ELF-1 (cell line): ENCODE results near the gene ABL1.
"Not testable (repeated sequence)": the region's sequence is repeated elsewhere in the genome, so short reads cannot be mapped to it uniquely, and the experiment has no call there.

Source experiments
- DNase-seq: peaks from one replicate; pipeline ENCODE4 v3.0.0-alpha.2; 2016; ENCODE audit warnings: low read depth, low spot score

Gene ABL1

DNA sequence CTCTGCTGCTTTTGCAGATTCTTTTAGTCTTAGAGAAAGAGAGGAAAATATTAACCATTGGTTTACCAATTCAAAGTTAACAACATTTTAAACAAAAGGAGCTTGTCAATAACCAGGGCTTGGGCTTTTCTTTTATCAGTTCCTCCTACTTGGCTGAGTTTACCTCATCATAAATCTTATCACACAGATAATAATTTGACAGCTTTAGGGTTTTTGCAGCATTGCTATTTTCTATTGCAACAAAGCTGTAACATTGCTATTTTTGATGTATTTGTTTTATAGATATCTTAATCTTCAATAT, 9.8 kb upstream of the ABL1 start:
- DNase-seq, result no peak

GRCh38 chr9:130825809-130826208, 9.2 kb upstream of the ABL1 start:
- DNase-seq, result no peak

DNA sequence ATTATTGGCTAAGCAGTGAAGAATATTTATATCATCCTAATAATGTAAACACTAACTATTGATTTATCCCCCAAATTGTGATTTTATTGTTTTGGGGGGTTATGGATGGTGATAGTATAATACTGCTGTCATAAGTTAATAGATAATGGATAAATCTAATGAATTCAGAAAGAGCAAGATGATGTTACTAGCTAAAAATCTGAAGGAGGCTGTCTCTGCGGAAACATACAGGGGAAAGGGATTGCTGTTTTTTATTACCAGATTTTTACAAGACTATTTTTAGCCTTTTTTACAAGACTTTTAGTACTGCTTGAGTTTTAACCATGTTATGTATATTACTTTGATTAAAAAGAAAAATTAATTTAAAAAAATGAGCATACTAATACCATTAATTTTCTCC, 5.3 kb upstream of the ABL1 start:
- no peak for DNase-seq

DNA sequence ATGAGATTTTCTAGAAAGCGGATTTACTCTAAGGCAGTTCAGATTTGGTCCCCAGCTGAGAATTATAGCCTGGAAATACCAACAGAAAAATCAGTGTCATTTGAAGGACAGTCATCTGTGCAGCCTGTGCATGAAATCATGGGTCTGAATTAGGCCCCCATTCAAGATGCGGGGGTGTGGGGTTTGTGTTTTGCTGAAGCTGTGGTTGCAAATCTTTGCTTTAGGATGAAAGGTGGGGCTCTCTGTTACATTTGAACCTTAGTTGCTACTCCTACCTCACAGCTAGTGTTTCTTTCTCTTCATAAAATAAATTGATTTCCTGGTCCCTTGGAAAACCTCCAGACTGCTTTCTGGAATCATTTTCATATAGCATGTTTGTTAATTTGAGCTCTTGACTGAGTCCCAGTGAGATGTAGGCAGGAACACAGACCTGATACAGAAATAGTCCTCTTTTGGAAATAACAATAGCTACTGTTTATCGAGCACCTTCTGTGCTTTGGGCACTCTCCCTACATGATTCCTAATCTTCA, 4.8 kb upstream of the ABL1 start:
- no peak for DNase-seq

DNA sequence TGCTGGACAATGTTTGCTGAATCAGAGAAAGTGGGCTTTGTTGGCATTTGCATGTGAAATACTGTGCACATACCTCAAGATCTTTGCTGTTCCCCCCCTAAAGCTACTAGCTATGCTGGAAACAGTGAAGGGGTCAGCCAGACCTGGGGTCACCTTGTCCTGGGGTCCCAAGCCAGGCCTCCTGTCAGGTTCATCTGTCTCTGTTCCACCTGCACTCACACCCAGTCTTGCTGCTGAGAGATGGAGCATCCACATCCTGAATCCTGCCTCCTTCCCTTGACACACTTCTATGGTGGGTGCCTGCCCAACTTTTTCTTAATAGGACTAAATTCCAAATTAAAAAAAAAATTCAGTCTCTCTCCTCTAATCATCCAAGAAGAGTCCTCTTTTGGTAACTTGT, 4.0 kb upstream of the ABL1 start:
- DNase-seq, result no peak

DNA sequence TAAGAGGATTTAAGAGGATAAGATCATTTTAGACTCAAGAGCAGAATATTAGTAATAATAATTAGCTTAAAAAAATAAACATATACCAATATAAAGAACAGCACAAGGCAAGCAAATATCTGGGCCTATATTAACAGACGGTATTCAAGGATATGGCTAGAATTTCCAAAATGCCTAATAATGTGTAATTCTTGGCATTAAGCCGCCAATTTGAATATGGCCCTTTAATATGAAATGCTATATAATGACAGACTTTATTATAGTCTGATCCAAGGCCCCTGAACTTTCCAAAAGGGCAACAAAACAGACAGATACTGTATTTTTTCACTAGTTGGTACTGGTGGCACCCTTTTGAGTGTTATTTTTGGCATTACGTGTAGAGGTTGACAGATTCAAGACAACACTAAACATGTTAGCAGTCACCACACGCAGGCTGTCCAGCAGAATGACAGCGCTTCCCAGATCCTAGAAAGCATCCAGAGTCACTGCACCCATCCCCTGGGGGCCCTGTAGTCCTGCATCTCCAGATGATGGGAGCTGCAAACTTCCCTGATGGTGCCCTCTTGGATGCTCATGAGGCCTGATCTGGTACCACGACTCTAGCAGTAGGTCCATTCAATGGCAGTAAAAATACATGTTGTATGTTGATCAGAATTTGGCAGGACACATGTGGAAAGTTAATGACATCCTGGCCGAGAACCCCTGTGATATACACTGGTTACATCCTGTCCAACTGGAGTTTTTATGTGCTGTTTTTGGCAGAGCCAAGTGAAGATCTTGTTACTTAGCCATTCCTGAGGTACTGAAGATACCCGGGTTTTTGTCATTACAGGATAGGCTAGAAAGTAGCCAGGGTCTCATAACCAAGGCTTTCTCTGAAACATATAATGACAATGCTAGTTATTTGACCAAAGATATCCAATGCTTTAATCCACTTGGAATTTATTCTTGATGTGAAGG, 1.7 kb upstream of the ABL1 start:
- DNase-seq, result no peak

DNA sequence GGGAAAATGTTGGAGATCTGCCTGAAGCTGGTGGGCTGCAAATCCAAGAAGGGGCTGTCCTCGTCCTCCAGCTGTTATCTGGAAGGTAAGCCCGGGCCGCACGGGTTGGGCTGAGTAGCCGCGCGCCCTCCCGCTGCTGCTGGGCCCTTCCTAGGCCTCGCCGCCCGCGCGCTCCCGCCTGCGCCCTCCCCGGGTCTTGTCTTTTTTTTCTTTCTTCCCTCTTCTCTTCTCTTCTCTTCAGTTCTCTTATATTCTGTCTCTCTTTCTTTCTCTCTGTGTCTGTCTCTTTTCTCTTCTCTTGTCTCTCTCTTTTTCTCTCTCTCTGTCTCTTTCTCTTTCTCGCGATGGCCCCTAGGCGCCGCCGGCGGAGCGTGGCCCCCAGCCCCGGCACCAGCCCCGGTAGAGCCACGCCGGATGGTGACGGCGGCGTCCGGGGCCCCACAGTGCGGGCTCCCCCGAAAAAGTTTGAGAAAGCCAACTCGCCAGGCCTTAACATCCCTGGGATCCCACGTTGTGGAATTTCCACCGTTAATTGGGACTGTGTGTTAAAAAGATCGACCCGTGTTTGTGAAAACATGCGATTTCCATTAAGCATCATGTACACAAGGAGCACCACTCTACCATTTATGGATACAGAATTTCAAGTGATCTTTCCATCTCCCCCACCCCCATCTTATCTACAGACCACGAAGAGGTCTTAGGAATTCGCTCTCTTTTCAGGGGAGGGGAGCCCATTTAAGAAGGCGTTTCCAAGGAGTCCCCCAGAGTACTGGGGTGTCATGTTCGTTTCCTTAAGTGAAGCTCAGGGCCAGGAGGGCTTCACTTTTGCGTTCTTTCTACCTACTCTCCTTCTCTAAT, 616 bp downstream of the ABL1 start:
- DNase-seq, result peak; percentile 79

- DNase-seq, result peak; percentile 52
Measured at GRCh38 chr9:130837002-130837511, 2.0 kb downstream of the ABL1 start.

DNA sequence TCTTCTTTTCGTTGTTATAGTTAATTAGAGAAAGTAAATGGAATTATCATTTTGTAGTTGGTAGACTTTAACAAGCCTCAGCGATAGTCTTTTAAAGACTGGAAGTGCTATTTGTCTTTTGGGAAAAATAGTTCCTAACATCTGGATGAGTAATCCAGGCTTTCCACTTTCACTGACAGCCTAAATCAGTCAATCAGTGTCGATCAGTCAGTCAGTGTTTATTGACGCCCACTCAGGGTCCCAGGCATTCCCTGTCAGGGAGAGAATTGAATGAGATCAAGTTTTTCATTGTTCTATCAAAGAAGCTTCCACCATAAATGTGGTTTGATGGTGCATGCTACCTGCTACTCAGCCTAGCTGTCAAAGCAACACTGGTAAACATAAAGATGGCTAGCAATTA, 2.6 kb downstream of the ABL1 start:
- no peak for DNase-seq

- no peak for DNase-seq
Measured at GRCh38 chr9:130839132-130840111, 4.4 kb downstream of the ABL1 start.

- DNase-seq, result peak; percentile 37
Measured at GRCh38 chr9:130842545-130842944, 7.5 kb downstream of the ABL1 start.

DNA sequence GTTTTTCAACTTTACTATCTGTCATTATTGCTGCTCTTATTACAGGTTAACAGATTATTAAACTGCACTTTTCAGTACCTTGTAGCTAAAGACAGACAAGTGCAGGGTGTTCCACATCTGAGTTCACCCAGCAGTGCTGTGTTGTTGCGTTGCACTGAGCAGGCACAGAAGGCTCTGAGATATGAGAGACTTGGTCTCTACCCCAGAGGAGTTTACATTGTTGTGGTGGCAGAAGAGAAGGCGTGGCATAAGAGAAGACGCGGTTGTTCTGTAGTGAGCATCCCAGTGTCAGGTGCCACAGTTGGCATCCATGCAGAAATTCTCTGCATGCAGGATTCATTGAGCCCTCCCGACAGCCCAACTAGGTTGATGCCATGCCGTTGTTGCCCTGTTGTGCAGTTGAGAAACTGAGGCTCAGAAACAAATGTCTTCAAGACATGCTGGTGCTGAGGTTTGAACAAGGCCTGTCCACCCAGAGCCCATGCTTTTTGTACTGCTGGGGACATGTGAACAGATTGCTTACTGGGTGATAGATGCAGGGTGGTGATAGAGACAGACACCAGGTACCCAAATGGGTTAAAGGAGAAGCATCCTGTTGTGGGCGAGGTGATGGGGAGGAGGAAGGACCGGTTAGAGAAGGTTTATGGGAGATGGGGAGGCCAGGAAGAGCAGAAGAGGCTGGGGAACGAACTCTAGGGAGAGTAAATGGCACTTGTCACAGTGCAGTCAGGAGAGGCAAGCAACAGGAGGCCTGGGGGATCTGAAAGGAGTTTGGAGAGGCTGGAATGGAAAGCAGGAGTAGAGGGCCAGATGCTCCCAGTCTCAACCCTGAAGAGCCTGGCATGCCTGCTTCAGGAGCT, 8.2 kb downstream of the ABL1 start:
- DNase-seq, result no peak

DNA sequence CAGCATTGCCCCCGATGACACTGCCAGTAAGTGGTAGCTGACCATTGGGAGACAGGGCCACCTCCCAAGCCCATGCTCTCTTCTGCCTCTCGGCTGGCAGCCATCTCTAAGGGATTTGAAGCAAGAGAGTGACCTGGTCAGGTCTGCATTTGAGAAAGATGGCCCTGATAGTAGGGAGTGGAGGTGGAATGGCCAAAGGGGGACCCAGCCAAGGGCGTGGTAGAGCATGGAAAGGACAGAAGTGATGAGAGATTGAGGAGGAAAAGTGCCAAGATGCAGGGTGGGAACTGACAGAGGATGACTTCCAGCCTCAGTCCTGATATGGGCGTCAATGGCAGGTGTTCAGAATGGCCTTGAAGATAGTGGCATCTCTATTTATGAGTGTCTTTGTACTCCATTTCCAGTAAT, 9.0 kb downstream of the ABL1 start:
- DNase-seq, result no peak

DNA sequence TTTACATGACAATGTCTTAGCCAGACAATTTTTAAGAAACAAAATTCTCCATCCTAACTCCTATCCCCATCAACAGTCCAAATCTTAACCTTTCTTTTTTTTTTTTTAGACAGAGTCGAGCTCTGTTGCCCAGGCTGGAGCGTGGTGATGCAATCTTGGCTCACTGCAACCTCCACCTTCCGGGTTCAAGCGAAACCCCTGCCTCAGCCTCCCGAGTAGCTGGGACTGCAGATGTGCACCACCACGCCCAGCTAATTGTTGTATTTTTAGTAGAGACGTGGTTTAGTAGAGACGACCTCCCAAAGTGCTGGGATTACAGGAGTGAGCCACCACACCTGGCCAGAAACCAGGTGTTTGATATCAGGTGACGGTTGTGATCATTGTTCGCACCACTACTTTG, 10.2 kb downstream of the ABL1 start:
- no peak for DNase-seq

DNA sequence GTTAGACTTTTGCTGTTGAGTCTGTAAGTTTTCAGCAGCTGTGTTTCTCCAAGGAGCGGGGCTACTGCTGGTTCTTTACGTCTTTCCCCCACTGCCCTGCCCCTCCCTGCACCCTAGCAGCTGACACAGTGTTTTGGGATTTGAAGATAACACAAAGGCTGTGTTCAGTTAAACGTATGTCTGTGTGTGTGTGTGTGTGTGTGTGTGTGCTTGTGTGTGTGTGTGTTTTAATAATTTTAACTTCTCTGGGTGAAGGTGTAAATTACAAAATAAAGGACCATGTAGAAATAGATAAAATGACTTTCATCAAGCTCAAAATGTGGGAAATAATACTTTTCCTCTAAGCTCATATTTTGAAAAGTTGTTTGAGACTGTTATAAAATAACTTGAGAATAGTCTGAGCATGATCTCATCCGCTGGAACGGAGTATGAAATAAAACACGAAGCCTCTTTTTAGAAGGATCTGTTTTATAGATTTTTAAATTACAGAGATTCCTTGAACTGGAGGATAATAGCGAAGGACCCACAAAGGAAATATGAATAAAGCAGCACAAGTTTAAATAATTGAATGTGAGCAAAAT, 10.9 kb downstream of the ABL1 start:
- DNase-seq, result no peak

GRCh38 chr9:130846487-130847305, 11.6 kb downstream of the ABL1 start:
- no peak for DNase-seq

- DNase-seq, result peak; percentile 55
Measured at GRCh38 chr9:130847306-130848217, 12.5 kb downstream of the ABL1 start.

DNA sequence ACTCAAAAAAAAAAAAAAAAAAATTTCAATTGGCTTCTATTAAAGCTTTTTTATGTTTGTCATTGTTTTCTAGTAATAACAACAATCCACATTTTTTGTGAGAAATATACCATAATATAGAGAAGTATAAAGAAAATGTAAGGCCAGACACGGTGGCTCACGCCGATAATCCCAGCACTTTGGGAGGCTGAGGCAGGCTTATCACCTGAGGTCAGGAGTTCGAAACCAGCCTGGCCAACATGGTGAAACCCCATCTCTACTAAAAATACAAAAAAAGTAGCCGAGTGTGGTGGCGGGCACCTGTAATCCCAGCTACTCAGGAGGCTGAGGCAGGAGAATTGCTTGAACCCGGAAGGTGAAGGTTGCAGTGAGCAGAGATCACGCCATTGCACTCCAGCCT, 13.5 kb downstream of the ABL1 start:
- DNase-seq, result not testable (repeated sequence)
